HG03196 (cell line): ENCODE data around the gene F11R.
A peak's percentile ranks its signal among the peaks of the same experiment; 100 is the strongest.
"Not testable (repeated sequence)": the region's sequence is repeated elsewhere in the genome, so short reads cannot be mapped to it uniquely, and the experiment has no call there.

Source experiments
- ATAC-seq: cut with Tn5 transposase; IDR thresholded peaks from one replicate; pipeline ENCODE4 v1.9.1; 2021; ENCODE audit not compliant: unreplicated experiment

Gene F11R

GRCh38 chr1:161020509-161021164 is at the start of gene F11R:
Gene F11R (minus strand): TSS chr1:161021152. CDS start chr1:161021073, 79 bp downstream.
- peak; percentile 30 for ATAC-seq

GRCh38 chr1:161069731-161070270 is 48.8 kb upstream of the F11R start, which contains the start of gene ARHGAP30:
Gene ARHGAP30 (minus strand): TSS chr1:161069891. CDS start chr1:161069624, 267 bp downstream.
- ATAC-seq: peak; percentile 78

GRCh38 chr1:161069241-161069640 is 48.3 kb upstream of the F11R start:
- peak; percentile 6 for ATAC-seq

- ATAC-seq: peak; percentile 55
These were observed 47.6 kb upstream of the F11R start for GRCh38 chr1:161068306-161069234.

- no peak for ATAC-seq
These were observed 45.7 kb upstream of the F11R start for GRCh38 chr1:161066694-161067093.

GRCh38 chr1:161065681-161066080 is 44.7 kb upstream of the F11R start:
- not testable (repeated sequence) for ATAC-seq

GRCh38 chr1:161063936-161064335 is 43.0 kb upstream of the F11R start:
- ATAC-seq: not testable (repeated sequence)

GRCh38 chr1:161061419-161061818 is 40.5 kb upstream of the F11R start:
- no peak for ATAC-seq

- no peak for ATAC-seq
These were observed 38.3 kb upstream of the F11R start for GRCh38 chr1:161059293-161059692.

GRCh38 chr1:161054805-161055204 is 33.9 kb upstream of the F11R start:
- no peak for ATAC-seq

GRCh38 chr1:161054232-161054631 is 33.3 kb upstream of the F11R start:
- no peak for ATAC-seq

- no peak for ATAC-seq
These were observed 31.9 kb upstream of the F11R start for GRCh38 chr1:161052899-161053298.

- ATAC-seq: no peak
These were observed 30.3 kb upstream of the F11R start for GRCh38 chr1:161051219-161051618.

- ATAC-seq: no peak
These were observed 28.2 kb upstream of the F11R start for GRCh38 chr1:161048949-161049722.

- ATAC-seq: no peak
These were observed 26.8 kb upstream of the F11R start for GRCh38 chr1:161047436-161048420.

GRCh38 chr1:161046605-161047228 is 25.8 kb upstream of the F11R start:
- peak; percentile 38 for ATAC-seq

GRCh38 chr1:161045736-161046604 is 25.0 kb upstream of the F11R start, which contains the start of gene USF1:
Gene USF1 (minus strand): TSS chr1:161045977. CDS start chr1:161043275, 2,702 bp downstream.
- ATAC-seq: peak; percentile 57
